A172 (cell line): ENCODE measurements around the gene PFDN1. TPM values are rescaled to one million over a fixed set of nuclear protein-coding genes. Genes with fewer than 3 reads are reported as not detected.

Experiments used
- DNase-seq: peaks from one replicate; pipeline ENCODE4 v3.0.0-alpha.2; 2015; ENCODE audit warnings: low spot score
- total RNA-seq: library from RNA; depleted of rRNA; stranded (reverse); fragments of >200 nt; shearing (Covaris generic); gene quantifications from 2 replicates; pipeline ENCODE4 v1.2.3, GENCODE V29; 2014

The PFDN1 gene
- total RNA-seq, 1 experiment from 2014 or later, result 255 TPM

DNA sequence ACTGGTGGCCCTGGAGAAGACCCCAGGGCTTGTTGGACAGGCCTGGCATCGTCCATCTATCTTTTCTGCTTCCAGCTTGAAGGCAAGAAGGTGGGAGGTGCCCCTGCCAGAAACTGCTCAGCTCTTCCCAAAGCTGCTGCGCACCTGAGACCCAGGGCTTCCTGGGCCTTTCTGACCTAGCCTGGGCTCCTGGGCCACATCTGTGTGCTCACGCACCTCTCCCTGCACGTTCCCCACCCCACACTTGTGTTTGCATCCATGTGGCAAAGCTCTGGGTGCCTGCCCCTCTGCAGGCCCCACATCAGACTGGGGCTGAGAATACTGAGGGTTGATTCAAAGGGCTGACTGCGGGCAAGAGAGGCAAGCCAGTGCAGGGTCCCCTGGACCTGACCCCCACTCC, 63.4 kb downstream of the PFDN1 start:
- no peak for DNase-seq

DNA sequence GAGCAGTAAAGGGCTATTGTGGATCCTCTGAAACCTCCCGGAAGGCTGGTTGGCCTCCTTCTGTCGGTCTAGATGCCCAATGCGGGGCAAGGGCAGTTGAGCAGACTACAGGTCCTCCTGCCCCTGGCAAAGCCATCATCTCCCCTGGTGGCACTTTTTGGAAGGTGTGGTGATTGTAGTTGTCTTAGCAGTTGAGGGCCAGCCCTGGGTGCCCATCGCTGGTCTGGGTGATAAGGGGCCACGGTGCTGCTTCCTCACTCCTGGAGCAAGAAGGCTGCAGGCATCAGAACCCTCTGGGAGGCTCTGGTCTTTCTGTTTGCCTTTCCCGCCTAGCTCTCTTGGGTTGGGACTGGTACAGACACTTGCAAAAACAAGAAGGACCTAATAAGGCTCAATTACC, 64.1 kb downstream of the PFDN1 start:
- DNase-seq, result no peak

DNA sequence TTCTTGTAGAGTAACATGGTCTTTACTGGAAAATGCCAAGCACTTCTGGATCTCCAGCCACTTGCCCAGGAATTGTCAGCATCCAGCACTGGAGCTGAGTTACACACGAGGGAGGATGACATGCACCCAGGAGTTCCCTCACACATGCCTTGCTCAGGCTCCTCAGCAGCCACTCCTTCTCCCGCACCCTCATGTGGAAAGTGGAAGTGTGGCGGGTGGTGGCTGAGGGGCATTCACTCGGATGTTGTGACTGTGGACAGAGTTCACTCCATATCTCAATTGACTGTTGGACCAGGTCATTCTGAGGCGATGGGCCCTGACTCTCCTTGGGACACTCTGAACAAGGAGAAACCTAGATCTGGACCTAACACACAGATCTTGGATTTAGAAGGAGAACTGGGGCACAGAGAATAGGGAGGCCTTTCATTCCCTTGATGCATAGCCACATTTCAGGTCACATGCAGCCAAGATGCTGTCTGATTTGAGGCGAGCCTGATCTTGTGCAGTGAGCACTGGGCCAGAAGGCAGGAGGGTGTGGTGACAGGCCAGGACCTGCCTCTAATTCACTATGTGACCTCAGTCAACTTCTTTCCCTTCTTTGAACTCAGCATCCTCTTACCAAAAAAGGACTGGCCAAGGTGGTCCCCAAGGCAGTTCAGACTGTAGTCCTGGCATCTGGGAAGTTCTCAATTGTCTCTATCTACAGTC, 65.9 kb downstream of the PFDN1 start:
- no peak for DNase-seq

DNA sequence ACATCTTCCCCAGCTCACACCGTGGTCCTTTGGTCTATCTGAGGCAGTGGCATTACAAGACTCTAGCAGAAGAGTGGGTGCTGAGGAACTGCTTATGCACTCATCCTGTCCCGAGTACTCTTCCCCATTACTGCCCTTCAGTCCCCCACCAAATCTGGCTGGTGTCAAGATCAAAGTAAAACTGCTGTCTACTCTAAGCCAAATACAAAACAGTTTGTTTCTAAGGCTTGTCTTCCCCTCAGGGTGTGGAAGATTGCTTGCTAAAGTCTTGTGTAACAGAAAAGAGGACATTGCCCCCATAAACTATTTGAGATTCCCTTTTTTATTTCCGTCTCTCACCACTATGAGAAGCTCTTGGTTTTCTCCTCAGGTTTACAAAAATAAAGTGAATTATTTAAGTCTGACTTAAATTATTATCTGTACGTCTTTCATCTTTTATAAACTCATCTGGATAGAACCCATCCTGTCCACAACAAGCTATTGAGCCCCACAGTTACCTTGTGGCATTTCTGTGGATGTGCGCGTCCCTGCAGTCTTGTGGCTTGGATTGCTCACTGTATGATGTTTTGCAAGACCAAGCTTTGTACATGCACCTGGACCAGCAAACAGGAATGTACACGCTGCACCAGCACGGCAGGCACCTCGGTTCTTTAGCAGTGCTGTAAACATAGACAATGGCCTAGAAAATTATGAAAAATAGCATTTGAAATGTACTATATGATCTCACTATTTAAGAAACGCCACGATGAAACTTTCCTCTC, 66.9 kb downstream of the PFDN1 start:
- DNase-seq, result no peak

DNA sequence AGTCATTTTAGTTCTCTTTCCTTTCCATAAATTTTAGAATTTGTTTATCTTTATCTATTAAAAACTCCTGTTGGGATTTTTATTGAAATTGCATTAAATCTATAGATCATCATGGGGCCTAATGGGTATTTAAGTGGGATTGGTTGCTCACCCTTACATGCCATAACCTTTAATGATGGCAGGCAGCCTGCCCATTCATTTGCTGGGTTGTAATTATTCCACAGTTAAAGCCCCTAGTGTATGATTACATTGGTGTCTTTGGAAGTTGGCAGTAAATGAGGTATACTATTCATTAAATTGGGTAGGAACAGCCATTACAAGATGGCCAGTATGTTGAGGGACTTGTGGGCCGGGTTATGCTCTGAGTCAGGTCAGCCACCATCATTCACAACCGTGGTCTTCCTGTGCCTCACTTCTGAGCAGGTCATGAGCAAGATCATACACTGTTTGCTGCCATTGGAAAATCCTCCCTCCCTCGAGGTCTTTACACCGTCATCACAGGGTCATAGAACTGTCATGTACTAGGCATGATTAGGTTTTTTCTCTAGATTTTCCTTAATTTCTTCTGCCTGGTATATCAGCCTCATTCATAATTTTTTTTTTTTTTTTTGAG, 68.4 kb downstream of the PFDN1 start:
- DNase-seq, result no peak

DNA sequence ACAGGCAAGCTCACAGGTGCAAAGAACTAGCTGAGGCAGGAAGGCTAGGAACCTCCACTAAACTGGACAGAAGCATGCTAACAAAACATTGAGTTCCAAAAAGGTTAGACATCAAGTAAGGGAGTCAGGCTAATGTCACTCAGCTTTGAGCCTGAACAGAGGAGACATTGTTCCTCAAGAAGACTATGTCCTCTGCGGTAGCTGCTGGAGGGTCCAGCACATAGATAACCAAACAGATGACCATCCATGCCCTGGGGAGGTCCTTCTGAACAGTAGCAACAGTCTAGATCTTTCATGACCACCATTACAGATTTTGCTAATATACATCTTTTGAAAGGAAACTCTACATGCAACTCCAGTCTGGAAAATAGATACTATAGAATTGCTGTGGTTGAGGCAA, 70.2 kb downstream of the PFDN1 start:
- no peak for DNase-seq

DNA sequence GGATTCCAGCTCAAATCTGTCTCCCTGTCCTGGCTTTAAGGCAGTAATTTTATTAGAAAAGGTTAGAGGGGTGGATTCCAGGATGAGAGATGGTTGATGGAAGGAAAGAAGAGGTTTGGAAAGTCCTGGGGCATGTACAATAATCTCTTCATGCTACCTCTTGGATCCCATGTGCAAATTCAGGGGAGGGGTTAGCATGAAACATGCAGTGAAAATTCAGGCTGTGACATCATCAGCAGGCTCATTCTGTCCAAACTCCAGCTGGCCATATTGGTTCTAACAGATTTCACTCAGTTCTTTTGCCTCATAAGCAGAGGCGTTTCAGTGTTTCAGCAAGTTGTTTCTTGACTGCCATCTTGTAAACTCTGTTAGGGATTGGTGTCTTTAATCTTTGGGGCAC, 72.5 kb downstream of the PFDN1 start:
- no peak for DNase-seq

DNA sequence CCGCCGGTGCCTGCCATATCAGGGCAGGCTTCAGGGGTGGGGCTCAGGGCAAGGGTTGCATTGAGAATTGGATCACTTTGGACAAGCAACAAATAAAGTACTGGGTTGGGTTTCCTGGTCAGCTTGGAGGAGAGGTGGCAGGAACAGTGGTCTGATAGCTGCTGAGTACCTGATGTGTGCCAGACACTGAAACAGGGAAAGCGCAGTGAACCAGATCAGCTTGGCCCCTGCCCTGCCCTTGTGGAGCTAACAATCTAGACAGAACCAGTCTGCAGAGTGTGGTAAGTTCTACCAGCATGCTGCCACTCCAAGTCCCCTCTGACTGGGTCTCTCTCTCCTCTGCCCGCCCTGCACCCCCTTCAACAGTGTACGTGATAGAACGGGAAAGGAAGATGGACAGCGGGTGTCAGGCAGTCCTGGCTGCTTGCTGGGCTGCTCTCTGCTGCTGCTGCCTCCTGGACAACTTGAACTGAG, 74.5 kb downstream of the PFDN1 start:
- no peak for DNase-seq

DNA sequence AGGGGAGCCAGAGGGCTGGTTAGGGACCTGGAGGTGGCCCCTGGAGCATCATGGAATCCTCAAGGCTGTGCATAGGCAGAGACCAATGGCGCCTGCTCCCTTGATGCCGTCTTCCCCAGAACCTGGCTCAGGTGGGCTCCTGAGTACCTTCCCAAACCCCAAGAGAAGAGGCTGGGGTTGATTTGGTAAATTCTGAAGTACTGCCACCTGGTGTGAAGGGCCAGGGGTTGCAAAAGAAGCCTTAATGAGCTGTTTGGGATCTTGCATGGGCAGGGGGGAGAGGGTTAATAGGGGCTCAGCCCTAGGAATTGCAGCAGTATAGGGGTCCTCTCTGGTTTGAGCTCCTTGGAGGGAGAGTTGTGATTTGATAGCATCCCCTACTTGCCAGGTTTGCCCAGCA, 75.9 kb downstream of the PFDN1 start:
- no peak for DNase-seq

DNA sequence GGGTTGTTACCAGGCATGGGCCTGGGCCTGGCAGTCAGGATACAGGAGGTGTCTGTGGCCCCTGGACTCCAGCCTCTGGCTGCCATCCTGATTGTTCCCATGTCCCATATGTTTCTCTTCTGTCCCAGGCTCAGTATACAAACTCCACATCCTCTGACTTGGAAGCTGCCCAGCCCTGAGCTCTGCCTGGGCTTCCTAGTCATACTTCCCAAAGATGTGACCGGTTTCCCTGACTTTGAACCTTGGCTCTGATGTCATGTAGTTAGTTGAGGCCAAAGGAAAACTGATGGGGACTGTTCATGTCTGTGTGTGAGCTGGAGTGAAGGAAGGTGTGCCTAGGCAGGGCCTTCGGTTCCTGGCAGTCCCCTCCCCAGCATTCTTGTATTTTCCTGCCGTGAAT, 77.5 kb downstream of the PFDN1 start:
- no peak for DNase-seq

DNA sequence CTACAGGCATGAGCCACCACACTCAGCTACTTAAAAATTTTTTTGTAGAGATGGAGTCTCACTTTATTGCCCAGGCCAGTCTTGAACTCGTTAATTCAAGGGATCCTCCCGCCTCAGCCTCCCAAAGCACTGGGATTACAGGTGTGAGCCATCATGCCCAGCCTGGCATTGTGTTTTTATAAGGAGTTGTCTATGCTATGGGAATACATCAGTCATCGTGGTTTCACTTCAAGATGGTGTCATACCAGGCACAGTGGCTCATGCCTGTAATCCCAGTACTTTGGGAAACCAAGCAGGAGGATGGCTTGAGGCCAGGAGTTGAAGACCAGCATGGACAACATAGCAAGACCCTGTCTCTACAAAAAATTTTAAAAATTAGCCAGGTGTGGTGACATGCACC, 78.2 kb downstream of the PFDN1 start:
- peak; percentile 38 for DNase-seq

DNA sequence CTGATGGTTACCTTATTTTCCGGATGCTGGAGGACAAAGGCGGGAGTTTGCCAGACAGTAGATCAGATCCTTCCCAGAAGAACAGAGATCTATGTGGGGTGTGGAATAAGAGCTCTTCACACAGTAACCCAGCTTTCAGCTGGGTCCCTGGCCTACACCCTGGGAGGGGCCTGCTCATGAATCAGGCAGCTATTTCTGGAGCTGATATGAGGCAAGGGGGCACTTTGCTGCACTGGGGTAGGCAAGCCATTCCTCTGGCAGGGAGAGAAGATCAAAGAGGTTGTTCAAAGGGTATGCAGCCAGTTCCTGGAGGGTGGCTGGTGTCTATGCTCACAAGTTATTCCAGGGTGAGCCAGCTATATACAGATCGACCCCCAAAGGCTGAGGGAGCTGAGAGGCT, 79.3 kb downstream of the PFDN1 start:
- DNase-seq, result no peak

DNA sequence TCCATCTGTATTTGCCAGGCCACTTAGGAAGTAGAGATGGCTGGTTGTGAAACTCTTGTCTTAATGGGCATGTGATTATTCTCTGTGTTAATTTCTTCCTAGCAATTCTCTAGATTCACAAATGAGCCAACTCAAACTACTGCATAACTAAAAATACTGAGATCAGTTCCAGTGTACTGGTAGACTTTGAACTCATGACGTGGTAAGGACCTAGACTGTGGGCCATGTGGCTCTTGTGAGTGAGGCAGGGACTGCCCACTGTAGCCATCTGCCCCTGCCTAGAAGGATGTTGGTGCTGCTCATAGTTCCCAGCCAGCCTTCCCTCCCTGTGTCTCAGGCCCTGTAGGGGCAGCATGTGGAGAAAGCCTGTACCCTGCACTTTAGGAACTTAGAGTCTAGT, 80.5 kb downstream of the PFDN1 start:
- no peak for DNase-seq

DNA sequence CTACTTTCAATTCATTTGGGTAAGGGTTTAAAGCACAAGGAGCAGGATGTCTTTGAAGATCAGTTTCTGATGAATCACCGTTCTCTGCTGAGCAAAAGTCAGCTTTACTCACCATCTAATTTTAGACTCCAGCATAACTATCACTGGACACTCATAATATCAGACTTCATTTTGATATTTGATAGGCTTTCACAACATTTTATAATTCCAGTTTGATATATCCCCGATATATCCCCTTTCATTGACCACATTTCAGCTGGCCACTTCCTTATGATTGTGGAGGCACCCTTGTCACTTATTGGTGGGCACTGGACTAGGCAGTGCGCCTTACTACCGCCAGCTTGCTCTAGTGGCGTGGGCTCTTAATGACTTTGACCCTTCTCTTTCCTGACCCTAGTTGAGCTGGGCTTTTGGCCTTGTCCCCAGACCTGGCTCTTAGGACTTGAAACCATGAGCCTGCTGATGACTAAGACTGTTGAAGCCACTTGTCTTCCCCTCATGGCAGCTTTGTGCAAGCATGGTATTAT, 81.1 kb downstream of the PFDN1 start:
- DNase-seq, result peak; percentile 80

DNA sequence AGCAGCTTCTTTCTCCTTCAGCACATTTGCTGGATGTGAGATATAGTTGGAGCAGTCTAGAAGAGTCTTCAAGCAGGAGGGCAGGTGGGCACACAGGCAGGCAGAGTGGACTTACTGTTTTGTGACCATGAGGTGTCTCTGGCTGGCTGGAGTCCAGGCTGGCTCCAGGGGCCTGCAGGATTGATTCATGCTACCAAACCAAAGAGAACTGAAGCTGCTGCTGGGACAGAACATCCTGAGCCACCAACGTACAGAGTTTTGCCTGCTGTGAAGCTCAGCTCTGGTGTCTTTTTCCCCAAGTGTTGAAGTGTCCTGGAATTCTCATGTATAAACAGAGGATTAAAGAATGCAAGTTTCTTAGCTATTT, 82.2 kb downstream of the PFDN1 start:
- DNase-seq, result no peak

DNA sequence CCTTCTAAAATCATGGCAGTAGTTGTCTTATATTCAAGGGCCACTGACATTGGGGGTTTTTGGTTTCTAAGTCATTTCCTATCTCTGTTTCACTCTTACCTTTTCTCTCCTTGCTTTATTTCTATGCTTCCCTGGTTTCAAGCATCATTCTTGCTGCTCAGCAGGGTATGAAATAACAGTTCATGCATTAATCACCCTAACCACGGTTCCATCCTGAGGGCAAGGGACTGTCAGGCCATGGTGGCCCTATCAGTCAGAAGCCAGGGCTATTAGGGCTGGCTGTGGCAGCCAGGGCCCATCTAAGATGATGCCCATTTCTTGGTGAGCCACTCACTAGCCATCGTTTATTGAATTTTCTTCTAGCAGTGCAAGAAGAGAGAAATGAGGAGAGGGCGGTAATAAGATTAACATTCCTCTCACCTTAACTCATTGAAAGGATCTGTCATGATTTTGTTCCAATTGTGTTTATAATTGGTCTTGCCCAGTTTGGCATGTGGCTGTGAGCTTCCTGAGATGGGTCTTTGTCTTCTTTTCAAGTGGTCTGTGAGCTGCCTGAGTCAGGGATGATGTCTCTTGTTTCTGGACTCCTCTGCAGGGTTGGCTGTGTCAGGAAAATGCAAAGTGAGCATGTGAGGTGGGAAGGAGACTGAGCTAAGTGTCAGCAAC, 82.7 kb downstream of the PFDN1 start:
- peak; percentile 60 for DNase-seq

DNA sequence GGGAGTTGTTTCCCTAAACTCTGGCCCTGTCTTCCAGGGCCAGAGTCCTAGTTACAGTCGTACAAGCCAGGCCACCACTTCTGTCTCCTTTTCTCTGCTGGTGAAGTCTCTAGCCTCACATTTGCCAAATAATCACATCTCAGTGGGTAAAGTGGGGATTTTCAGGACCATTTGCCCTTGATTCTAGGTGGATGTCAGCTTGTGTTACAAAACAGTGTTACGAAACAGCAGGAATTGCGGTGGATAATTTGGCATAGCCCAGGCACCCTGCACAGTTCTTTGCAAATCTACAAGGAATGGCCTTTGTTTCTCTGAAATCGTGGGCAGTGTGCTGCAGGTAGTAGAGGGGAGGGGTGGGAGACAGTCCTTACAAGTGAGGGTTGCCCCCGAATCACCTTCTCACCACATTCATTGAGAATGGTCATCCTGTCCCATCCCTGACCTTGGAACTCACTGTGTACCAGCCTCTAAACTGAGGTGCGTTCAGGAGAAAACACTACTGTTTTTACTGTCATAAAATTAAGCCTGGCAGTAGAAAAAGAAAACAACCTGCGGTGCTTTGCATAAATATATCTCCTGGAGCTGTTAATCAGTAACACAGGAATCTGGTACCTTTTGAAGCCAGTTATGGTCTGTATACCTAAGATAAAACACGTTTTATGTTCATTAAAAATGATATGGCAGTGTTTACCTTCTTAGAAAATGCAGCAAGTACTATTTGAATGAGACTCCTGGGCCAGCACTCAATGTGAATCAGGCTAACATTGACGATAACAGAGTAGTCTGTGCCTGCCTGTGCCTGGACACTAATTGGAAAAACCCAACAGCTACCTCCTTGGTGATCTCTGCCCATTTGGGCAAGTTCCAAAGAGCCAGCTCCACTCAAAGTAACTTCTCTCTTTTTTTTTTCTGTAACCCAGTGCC, 83.6 kb downstream of the PFDN1 start:
- DNase-seq, result no peak

DNA sequence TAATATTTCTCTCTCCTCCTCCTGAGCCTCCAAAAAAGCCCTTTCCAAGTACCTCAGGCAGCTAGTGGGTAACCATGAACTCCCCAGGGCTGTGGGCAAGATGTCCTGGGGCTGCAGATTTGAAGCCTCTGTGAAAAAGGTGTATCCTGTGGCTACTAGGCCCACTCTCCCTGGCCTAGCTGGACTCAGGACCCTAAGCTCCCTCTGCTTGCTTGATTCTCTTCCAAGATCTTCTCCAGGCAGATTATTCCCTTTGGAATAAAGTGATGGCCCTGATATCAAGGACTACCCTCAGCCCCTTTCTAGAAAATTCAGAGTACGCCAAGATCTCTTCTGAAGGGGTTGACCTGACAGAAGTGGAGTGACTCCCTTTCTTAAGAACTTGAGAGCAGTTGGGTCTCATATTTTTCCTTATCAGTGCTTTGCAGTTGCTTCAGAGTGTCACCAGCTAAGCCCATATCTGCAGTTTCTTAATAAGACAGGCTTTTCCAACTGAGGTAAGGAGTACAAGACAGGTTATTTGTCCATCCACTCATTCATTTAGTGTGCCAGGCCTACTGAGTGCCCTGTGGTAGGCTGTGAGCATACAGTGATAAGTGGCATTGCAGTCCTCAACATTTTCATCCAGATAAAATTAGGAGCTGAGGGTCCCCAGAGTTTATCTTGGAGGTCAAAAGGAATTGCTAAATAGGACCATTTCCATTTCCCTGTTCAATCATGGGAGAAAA, 85.4 kb downstream of the PFDN1 start:
- no peak for DNase-seq

DNA sequence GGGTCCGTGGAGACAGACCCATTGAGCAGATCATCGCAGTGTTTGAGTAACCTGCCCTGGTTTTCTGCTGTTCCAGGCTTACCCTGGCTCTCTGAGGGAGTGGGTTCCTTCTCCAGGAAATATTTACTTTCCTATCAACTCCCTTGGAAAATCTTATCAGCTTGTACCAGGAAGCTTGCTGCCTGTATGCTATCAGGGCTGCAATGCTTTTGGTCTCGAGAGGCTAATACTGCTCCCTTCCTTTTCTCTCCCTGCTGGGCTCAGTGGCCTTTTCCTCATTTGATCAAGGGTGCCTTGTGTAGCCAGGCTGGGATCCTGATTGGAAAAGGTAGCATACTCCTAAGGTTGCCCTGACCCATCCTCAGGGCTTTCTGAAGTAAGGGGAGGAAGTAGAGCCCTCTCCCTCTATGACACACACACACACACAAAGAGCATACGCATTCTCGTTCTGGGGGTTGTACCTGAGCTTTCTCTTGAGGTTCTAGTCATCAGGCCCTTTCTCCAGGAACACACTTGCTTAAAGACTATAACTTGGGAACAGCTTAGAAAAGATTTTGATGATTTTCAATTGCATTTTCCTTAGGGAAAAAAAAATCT, 86.3 kb downstream of the PFDN1 start:
- DNase-seq, result no peak

DNA sequence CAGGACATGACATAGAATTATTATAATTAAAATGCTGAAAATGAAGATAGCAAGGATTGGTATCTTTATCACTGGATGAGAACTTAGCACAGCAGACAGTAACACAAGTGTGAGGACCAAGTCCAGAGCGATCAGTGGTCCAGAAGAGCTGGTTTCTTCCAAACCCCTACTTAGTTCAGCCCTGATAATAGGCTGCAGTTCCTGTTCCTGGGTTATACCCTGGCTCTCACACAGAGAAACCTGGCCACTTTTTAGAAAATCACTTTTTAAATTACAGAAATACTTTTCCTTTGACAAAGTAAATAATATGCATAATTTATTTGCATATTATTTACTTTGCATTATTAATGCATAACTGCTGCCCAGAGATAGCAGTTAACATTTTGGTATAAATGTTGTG, 87.6 kb downstream of the PFDN1 start:
- DNase-seq, result no peak
